ENCODE results near the gene CSKMT.

Gene CSKMT

GRCh38 chr11:62706850-62707247 is 41.7 kb downstream of the CSKMT start:
- ATAC-seq (ENCODE audit: insufficient read depth, low read depth) (no peak), DNase-seq (no peak)
- H3K27ac ChIP-seq (ENCODE audit: low read length): peak overlapping the region; percentile 72
- H3K4me2 ChIP-seq (ENCODE audit: insufficient read depth, low read length): peak overlapping the region; percentile 97
- peaks cover 52% of the 10 kb centered on the region for H3K4me1 ChIP-seq (ENCODE audit: insufficient read depth, low read length)
- H3K9me3 ChIP-seq (ENCODE audit: insufficient read depth, low read length, severe bottlenecking): no peaks in the 10 kb centered on the region
- TF ChIP-seq CTCF (IDR thresholded peaks at IDR 0.05; ENCODE audit: borderline replicate concordance, extremely low read depth, low read length, poor library complexity, severe bottlenecking) (no peak), EZH2 (IDR thresholded peaks at IDR 0.05; ENCODE audit: borderline replicate concordance, low read depth, low read length, severe bottlenecking) (no peak)
- peaks cover 19% of the 10 kb centered on the region for H3K36me3 ChIP-seq (ENCODE audit: insufficient read depth, low read length)
- no peaks in the 10 kb centered on the region for H4K20me1 ChIP-seq (ENCODE audit: insufficient read depth, low read length)
- peak overlapping the region; percentile 80 for H2AFZ ChIP-seq (ENCODE audit: low read depth, low read length)
- H3K4me3 ChIP-seq (ENCODE audit: low read depth in 1 of 2, low read length in 2 of 2): peak overlapping the region in 1 of 2 experiments; percentile 88; a peak in 2 of 4 replicates
- H3K79me2 ChIP-seq (ENCODE audit: insufficient read depth, low read length): peaks cover 22% of the 10 kb centered on the region
- peak overlapping the region; percentile 83 for H3K9ac ChIP-seq (ENCODE audit: low read depth, low read length)
- H3K27me3 ChIP-seq (ENCODE audit: insufficient read depth, low read length, poor library complexity): no peaks in the 10 kb centered on the region

GRCh38 chr11:62707277-62707861 is 42.3 kb downstream of the CSKMT start, which contains the start of the genes BSCL2 and GNG3:
Gene BSCL2 (minus strand): TSS chr11:62707424. CDS start chr11:62707195, 229 bp downstream.
Gene GNG3 (plus strand): TSS chr11:62707676. CDS start chr11:62708296, 620 bp downstream.
- Histone ChIP-seq H3K4me1 (ENCODE audit: insufficient read depth, low read length) (peaks cover 52% of the 10 kb centered on the region), H3K27ac (ENCODE audit: low read length) (peak within 1 kb of the TSS; percentile 81), H3K9me3 (ENCODE audit: insufficient read depth, low read length, severe bottlenecking) (no peaks in the 10 kb centered on the region), H3K4me2 (ENCODE audit: insufficient read depth, low read length) (peak within 1 kb of the TSS; percentile 97), H3K4me3 (ENCODE audit: low read depth in 1 of 2, low read length in 2 of 2) (peak within 1 kb of the TSS in 1 of 2 experiments; percentile 88; a peak in 3 of 4 replicates), H3K27me3 (ENCODE audit: insufficient read depth, low read length, poor library complexity) (no peaks in the 10 kb centered on the region), H3K79me2 (ENCODE audit: insufficient read depth, low read length) (peaks cover 22% of the 10 kb centered on the region), H2AFZ (ENCODE audit: low read depth, low read length) (peak within 1 kb of the TSS; percentile 80), H4K20me1 (ENCODE audit: insufficient read depth, low read length) (no peaks in the 10 kb centered on the region), H3K36me3 (ENCODE audit: insufficient read depth, low read length) (peaks cover 23% of the 10 kb centered on the region), H3K9ac (ENCODE audit: low read depth, low read length) (peak within 1 kb of the TSS; percentile 83)
- ATAC-seq (ENCODE audit: insufficient read depth, low read depth) (no peak), DNase-seq (peak; percentile 40)
- TF ChIP-seq EZH2 (IDR thresholded peaks at IDR 0.05; ENCODE audit: borderline replicate concordance, low read depth, low read length, severe bottlenecking): no peak

- Histone ChIP-seq H3K4me3 (ENCODE audit: low read depth in 1 of 2, low read length in 2 of 2) (peak overlapping the region; percentile 37 to 72; a peak in 3 of 4 replicates), H2AFZ (ENCODE audit: low read depth, low read length) (peak overlapping the region; percentile 62; the same call in 1 of the 2 replicates), H3K4me2 (ENCODE audit: insufficient read depth, low read length) (peak overlapping the region; percentile 86), H3K9ac (ENCODE audit: low read depth, low read length) (peak overlapping the region; percentile 74), H3K9me3 (ENCODE audit: insufficient read depth, low read length, severe bottlenecking) (no peaks in the 10 kb centered on the region), H3K27me3 (ENCODE audit: insufficient read depth, low read length, poor library complexity) (no peaks in the 10 kb centered on the region), H3K27ac (ENCODE audit: low read length) (peak overlapping the region; percentile 81), H3K79me2 (ENCODE audit: insufficient read depth, low read length) (peaks cover 23% of the 10 kb centered on the region), H3K36me3 (ENCODE audit: insufficient read depth, low read length) (peaks cover 33% of the 10 kb centered on the region), H4K20me1 (ENCODE audit: insufficient read depth, low read length) (no peaks in the 10 kb centered on the region), H3K4me1 (ENCODE audit: insufficient read depth, low read length) (peaks cover 52% of the 10 kb centered on the region)
- DNase-seq: no peak
- no peak for ATAC-seq (ENCODE audit: insufficient read depth, low read depth)
- TF ChIP-seq CTCF (IDR thresholded peaks at IDR 0.05; ENCODE audit: borderline replicate concordance, extremely low read depth, low read length, poor library complexity, severe bottlenecking): no peak
- no peak for TF ChIP-seq EZH2 (IDR thresholded peaks at IDR 0.05; ENCODE audit: borderline replicate concordance, low read depth, low read length, severe bottlenecking)
These were observed 43.3 kb downstream of the CSKMT start for GRCh38 chr11:62708392-62708791.

- H3K27me3 ChIP-seq (ENCODE audit: insufficient read depth, low read length, poor library complexity): no peaks in the 10 kb centered on the region
- H3K36me3 ChIP-seq (ENCODE audit: insufficient read depth, low read length): peaks cover 37% of the 10 kb centered on the region
- peak; percentile 7; the same call in 2 of the 3 replicates for ATAC-seq (ENCODE audit: insufficient read depth, low read depth)
These were observed 43.7 kb downstream of the CSKMT start for GRCh38 chr11:62708793-62709192.

More at GRCh38 chr11:62708793-62709192, 43.7 kb downstream of the CSKMT start:
- Histone ChIP-seq H3K9ac (ENCODE audit: low read depth, low read length) (peak overlapping the region; percentile 74), H3K4me2 (ENCODE audit: insufficient read depth, low read length) (peak overlapping the region; percentile 86), H2AFZ (ENCODE audit: low read depth, low read length) (peak overlapping the region; percentile 62), H3K4me1 (ENCODE audit: insufficient read depth, low read length) (peaks cover 52% of the 10 kb centered on the region), H3K79me2 (ENCODE audit: insufficient read depth, low read length) (peaks cover 24% of the 10 kb centered on the region), H4K20me1 (ENCODE audit: insufficient read depth, low read length) (no peaks in the 10 kb centered on the region), H3K4me3 (ENCODE audit: low read depth in 1 of 2, low read length in 2 of 2) (peak overlapping the region; percentile 37 to 72), H3K27ac (ENCODE audit: low read length) (peak overlapping the region; percentile 81), H3K9me3 (ENCODE audit: insufficient read depth, low read length, severe bottlenecking) (no peaks in the 10 kb centered on the region)
- DNase-seq: peak; percentile 51
- no peak for TF ChIP-seq CTCF (IDR thresholded peaks at IDR 0.05; ENCODE audit: borderline replicate concordance, extremely low read depth, low read length, poor library complexity, severe bottlenecking)
- no peak for TF ChIP-seq EZH2 (IDR thresholded peaks at IDR 0.05; ENCODE audit: borderline replicate concordance, low read depth, low read length, severe bottlenecking)
